ENCODE measurements around the gene NXT1. TPM values are rescaled to one million over a fixed set of nuclear protein-coding genes. Genes with fewer than 3 reads are reported as not detected.

Gene NXT1
- total RNA-seq, 2 donors from 2014 or later, result 16.1 to 19.1 TPM

DNA sequence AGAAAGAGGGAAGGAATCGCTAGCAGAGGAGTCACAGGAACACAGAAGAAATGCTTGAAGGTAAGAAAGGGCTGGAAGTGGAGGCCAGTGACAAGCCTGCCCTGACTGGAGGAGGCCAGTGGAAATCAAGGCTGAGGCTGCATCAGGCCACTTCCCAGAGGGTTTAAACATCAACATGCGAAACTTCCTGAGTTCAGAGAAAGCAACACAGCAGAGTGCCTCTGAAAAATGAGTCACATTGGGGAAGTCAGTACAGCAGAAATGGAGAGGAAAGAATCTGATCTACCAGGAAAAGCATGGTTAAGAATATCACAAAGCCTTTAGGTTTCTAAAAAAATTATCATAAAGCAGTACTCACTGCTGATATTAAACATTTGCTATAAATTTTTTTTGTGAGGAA, 47.4 kb downstream of the NXT1 start:
- DNase-seq (ENCODE audit: low spot score), result no peak
- H3K27ac ChIP-seq, result no peak overlapping the region
- H3K36me3 ChIP-seq, result peaks cover 23% of the 10 kb centered on the region
- H3K4me1 ChIP-seq, result peaks cover 0 to 20% of the 10 kb centered on the region in 2 donors
- H3K9me3 ChIP-seq, result no peaks in the 10 kb centered on the region
- TF ChIP-seq, protein P1, sequence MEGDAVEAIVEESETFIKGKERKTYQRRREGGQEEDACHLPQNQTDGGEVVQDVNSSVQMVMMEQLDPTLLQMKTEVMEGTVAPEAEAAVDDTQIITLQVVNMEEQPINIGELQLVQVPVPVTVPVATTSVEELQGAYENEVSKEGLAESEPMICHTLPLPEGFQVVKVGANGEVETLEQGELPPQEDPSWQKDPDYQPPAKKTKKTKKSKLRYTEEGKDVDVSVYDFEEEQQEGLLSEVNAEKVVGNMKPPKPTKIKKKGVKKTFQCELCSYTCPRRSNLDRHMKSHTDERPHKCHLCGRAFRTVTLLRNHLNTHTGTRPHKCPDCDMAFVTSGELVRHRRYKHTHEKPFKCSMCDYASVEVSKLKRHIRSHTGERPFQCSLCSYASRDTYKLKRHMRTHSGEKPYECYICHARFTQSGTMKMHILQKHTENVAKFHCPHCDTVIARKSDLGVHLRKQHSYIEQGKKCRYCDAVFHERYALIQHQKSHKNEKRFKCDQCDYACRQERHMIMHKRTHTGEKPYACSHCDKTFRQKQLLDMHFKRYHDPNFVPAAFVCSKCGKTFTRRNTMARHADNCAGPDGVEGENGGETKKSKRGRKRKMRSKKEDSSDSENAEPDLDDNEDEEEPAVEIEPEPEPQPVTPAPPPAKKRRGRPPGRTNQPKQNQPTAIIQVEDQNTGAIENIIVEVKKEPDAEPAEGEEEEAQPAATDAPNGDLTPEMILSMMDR (IDR thresholded peaks at IDR 0.05), result no peak
- H3K27me3 ChIP-seq, result no peaks in the 10 kb centered on the region
- H3K4me3 ChIP-seq, result no peak overlapping the region

DNA sequence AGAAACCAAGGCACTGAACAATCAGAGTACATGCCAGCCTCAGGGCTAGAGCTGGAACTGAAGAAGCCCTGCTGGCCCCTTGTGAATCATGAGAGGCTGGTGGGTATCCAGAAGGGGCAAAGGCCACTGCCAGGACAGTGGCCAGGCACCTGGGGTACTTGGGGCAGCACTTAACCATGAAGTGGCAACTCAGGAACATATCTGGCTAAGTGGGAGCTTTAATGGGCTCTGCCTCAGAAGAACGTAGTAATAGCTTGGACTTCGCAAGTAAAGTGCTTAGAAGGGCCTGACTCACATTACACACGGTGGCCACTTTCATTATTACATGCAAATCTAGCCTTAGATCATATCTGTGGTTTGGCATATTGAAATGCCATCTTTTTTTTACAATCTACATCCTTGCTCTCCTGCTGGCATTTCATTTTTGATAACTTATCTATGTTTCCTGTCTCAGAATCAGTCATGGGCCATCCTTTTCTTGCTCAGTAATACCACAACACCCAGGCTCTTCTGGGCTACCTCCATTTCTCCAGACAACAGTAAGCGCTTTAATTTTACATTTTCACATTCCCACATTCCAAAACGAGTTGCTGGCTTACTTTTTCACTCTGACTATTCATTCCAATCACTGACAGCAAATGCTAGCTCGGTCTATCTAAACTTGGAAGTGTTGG, 49.1 kb downstream of the NXT1 start:
- no peaks in the 10 kb centered on the region for H3K9me3 ChIP-seq
- no peak overlapping the region for H3K4me3 ChIP-seq
- H3K27ac ChIP-seq, result peak overlapping the region in 1 of 2 donors; percentile 22
- peaks cover 6% of the 10 kb centered on the region for H3K36me3 ChIP-seq
- H3K4me1 ChIP-seq, result peaks cover 0 to 31% of the 10 kb centered on the region in 2 donors
- no peak for DNase-seq (ENCODE audit: low spot score)
- TF ChIP-seq, protein P1 (IDR thresholded peaks at IDR 0.05), result no peak
- no peaks in the 10 kb centered on the region for H3K27me3 ChIP-seq

DNA sequence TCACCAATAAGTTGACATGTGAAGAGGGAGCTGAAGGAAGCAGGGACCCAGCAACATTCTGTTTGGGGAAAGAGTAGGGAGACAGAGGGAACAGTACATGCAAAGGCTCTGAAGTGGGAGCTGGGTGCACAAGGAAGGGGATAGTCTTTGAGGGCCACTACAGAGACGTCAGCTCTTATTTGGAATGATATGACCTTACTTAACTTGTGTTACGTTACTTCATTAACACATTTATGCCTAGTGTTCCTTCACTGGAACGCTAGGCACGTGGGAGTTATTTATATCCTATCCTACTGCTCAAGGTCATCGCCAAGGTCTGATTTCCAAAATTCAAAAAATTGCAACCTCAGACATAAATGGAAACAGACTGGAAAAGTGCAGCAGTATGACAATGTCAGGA, 50.5 kb downstream of the NXT1 start:
- no peaks in the 10 kb centered on the region for H3K36me3 ChIP-seq
- H3K27ac ChIP-seq, result peak overlapping the region; percentile 9 to 58
- H3K9me3 ChIP-seq, result no peaks in the 10 kb centered on the region
- no peaks in the 10 kb centered on the region for H3K27me3 ChIP-seq
- TF ChIP-seq, protein P1 (IDR thresholded peaks at IDR 0.05), result no peak
- peaks cover 0 to 31% of the 10 kb centered on the region in 2 donors for H3K4me1 ChIP-seq
- no peak for DNase-seq (ENCODE audit: low spot score)
- no peak overlapping the region for H3K4me3 ChIP-seq

DNA sequence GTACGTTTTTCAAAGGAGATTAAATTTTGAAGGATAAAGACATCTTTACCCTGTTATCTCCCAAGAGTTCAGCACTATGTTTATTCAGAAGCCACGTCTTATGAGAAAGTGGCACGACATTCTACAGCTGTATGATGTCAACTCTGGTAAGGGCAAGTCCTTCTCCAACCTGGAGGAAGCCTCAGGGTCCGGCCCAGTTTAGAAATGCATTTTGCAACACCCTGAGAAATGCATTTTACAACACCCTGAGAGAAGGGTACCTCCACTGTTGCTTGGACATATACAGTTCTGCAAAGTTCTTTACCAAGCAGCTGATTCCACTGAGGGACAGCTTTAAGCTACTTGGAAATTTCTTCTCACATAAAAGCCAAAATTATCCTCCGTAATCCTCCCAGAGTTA, 53.2 kb downstream of the NXT1 start:
- Histone ChIP-seq H3K9me3 (no peaks in the 10 kb centered on the region), H3K36me3 (no peaks in the 10 kb centered on the region), H3K27ac (no peak overlapping the region), H3K4me3 (no peak overlapping the region), H3K4me1 (peaks cover 0 to 18% of the 10 kb centered on the region in 2 donors), H3K27me3 (no peaks in the 10 kb centered on the region)
- no peak for DNase-seq (ENCODE audit: low spot score)
- TF ChIP-seq, protein P1 (IDR thresholded peaks at IDR 0.05), result no peak

DNA sequence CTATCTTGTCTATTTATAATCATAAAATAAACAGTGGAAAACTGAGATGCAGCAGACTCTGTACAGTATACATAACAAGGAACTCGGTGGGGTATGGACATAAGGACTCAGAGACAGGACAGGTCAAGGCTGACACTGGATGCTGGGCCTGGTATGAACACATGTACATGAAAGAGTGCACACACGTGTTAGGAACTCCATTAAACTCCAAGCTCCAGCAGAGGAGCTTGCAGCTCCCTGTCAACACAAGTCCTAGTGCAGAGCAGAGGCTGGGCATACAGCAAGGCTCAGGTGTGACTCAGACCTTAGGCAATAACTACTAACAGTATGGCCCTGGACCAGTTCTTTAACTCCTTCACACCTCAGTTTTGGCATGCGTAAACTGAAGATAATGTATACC, 53.6 kb downstream of the NXT1 start:
- TF ChIP-seq, protein P1 (IDR thresholded peaks at IDR 0.05), result no peak

More for the DNA sequence above, 53.6 kb downstream of the NXT1 start:
- Histone ChIP-seq H3K36me3 (no peaks in the 10 kb centered on the region), H3K4me3 (no peak overlapping the region), H3K27me3 (no peaks in the 10 kb centered on the region), H3K9me3 (no peaks in the 10 kb centered on the region), H3K4me1 (peaks cover 0 to 18% of the 10 kb centered on the region in 2 donors), H3K27ac (no peak overlapping the region)
- no peak for DNase-seq (ENCODE audit: low spot score)

Other genes starting within 250 kb of the NXT1 start
- 10 to 100 TPM; 14.9 TPM for gene GZF1, start 11.4 kb downstream of the NXT1 start, total RNA-seq
- gene NAPB, start 70.7 kb downstream of the NXT1 start, total RNA-seq, result 1 to 10 TPM; 4.8 to 5.1 TPM
- gene CSTL1, start 88.9 kb downstream of the NXT1 start, total RNA-seq, result not detected
- gene CST11, start 102.1 kb downstream of the NXT1 start, total RNA-seq, result not detected
- not detected for gene CST8, start 140.3 kb downstream of the NXT1 start, total RNA-seq
- not detected for gene CST9L, start 217.7 kb downstream of the NXT1 start, total RNA-seq